Naive thymus-derived CD4-positive, alpha-beta T cell (primary cell): ENCODE results near the gene PGBD5. TPM values are rescaled to one million over a fixed set of nuclear protein-coding genes. Genes with fewer than 3 reads are reported as not detected.

ENCODE experiments used
- ATAC-seq: fragments of 150-1000 bp; cut with Tn5 transposase; 2 replicates; pipeline ENCODE4 v1.10.0; 2021; ENCODE audit warnings: mild to moderate bottlenecking, moderate library complexity
- CTCF ChIA-PET: fragments of 350-600 bp; sonication (Branson Sonifier 250); formaldehyde crosslinking; loops from one replicate; lab custom pipeline; 2021; ENCODE audit warnings: antibody characterized with exemption; lab: Charles Lee
- POLR2A ChIA-PET: fragments of 350-600 bp; sonication (Branson Sonifier 250); formaldehyde crosslinking; loops from one replicate; lab custom pipeline; 2021; ENCODE audit warnings: antibody characterized with exemption, inconsistent platforms; lab: Charles Lee
- DNase-seq, 9 donors: peaks; one replicate each; pipeline versions ENCODE4 v3.0.0 to v3.0.0-alpha.2; 2020 to 2022; ENCODE audit warnings: mixed read lengths in 1 of 9
- H3K27ac ChIP-seq: one replicate; pipeline ENCODE4 v1.7.0; 2013; ENCODE audit warnings: mild to moderate bottlenecking, low read depth, low read length, moderate library complexity
- H3K27me3 ChIP-seq, 2 donors: one replicate each; pipeline ENCODE4 v1.7.0; 2013; ENCODE audit warnings: low read length in 2 of 2, mild to moderate bottlenecking in 2 of 2, moderate library complexity in 2 of 2; ENCODE audit not compliant: control insufficient read depth in 2 of 2, insufficient read depth in 2 of 2
- H3K36me3 ChIP-seq, 3 experiments: 1 replicate in 2 of 3; 2 replicates in 1 of 3; pipeline ENCODE4 v1.7.0; 2013; ENCODE audit warnings: low read length in 3 of 3, mild to moderate bottlenecking in 3 of 3, moderate library complexity in 1 of 3; ENCODE audit not compliant: insufficient read depth in 3 of 3, control insufficient read depth in 2 of 3
- H3K4me1 ChIP-seq, 2 donors: one replicate each; pipeline ENCODE4 v1.7.0; 2013; ENCODE audit warnings: low read length in 2 of 2, mild to moderate bottlenecking in 2 of 2, moderate library complexity in 1 of 2; ENCODE audit not compliant: control insufficient read depth in 2 of 2, insufficient read depth in 2 of 2
- H3K4me3 ChIP-seq: 2 replicates; pipeline ENCODE4 v1.7.0; 2013; ENCODE audit warnings: mild to moderate bottlenecking, low read length
- H3K9me3 ChIP-seq, 3 experiments: 1 replicate in 2 of 3; 2 replicates in 1 of 3; pipeline ENCODE4 v1.7.0; 2013; ENCODE audit warnings: low read length in 3 of 3; ENCODE audit not compliant: control insufficient read depth in 2 of 3
- H3K27ac Mint-ChIP-seq, 9 donors: one replicate each; pipeline ENCODE4 v1.8.0; 2020 to 2022; ENCODE audit warnings: mixed read lengths in 9 of 9, mild to moderate bottlenecking in 8 of 9, moderate library complexity in 5 of 9, inconsistent platforms in 2 of 9
- H3K27me3 Mint-ChIP-seq, 5 donors: one replicate each; pipeline ENCODE4 v1.8.0; 2021 to 2022; ENCODE audit warnings: mixed read lengths in 5 of 5, mild to moderate bottlenecking in 1 of 5
- H3K36me3 Mint-ChIP-seq, 5 donors: one replicate each; pipeline ENCODE4 v1.8.0; 2020 to 2022; ENCODE audit warnings: mixed read lengths in 5 of 5, mild to moderate bottlenecking in 3 of 5, inconsistent platforms in 1 of 5
- H3K4me1 Mint-ChIP-seq, 7 donors: one replicate each; pipeline ENCODE4 v1.8.0; 2020 to 2022; ENCODE audit warnings: mixed read lengths in 7 of 7, mild to moderate bottlenecking in 3 of 7, inconsistent platforms in 1 of 7
- H3K4me3 Mint-ChIP-seq, 10 donors: one replicate each; pipeline ENCODE4 v1.8.0; 2020 to 2022; ENCODE audit warnings: mild to moderate bottlenecking in 10 of 10, mixed read lengths in 10 of 10, moderate library complexity in 6 of 10, inconsistent platforms in 2 of 10
- H3K9me3 Mint-ChIP-seq, 11 donors: one replicate each; pipeline ENCODE4 v1.8.0; 2020 to 2022; ENCODE audit warnings: mixed read lengths in 11 of 11, mild to moderate bottlenecking in 4 of 11, inconsistent platforms in 1 of 11, moderate library complexity in 1 of 11
- intact Hi-C, 2 donors: fragments of 100-400 bp; cut with micrococcal nuclease; formaldehyde crosslinking; loops; one replicate each; pipeline ENCODE4 v1.15.1; 2023
- polyA plus RNA-seq, 2 donors: library from polyadenylated mRNA; unstranded; fragments of 300-500 nt; fragmentation: Illumina TruSeq; gene quantifications; one replicate each; pipeline ENCODE4 v1.2.3, GENCODE V29; 2021
- total RNA-seq, 6 experiments: library from RNA in 5 of 6; stranded (reverse) in 5 of 6; gene quantifications; 1 replicate in 5 of 6; 2 replicates in 1 of 6; pipeline ENCODE4 v1.2.3 and lab custom pipeline; 2021 to 2026

Gene PGBD5
- total and polyA plus RNA-seq, 7 experiments from 2014 or later: 0.36 TPM; not detected in 6

DNA sequence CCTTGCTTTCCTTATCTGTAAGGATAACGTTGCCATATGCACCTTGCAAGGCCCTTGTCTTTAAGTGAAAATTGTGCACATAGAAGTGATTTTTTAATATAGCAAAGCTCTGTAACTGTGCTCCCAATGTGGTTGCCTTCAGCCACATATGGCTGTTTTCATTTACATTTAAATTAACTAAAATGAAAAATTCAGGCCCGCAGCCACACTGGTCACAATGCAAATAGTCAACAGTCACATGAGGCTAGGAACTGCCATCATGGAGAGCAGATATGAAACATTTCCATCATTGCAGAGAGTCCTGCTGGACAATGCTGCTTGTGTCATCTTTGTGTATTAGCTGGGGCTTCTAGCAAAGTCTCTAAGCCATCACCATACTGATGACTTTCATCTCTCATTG, 83.4 kb downstream of the PGBD5 start:
- no peak overlapping the region for H3K27ac ChIP-seq
- H3K27me3 ChIP-seq: no peaks in the 10 kb centered on the region
- H3K9me3 ChIP-seq: no peaks in the 10 kb centered on the region
- H3K36me3 Mint-ChIP-seq: no peaks in the 10 kb centered on the region
- intact Hi-C loops: no loop called here
- POLR2A ChIA-PET: no interaction called here
- H3K4me1 ChIP-seq: no peaks in the 10 kb centered on the region
- H3K27me3 Mint-ChIP-seq: peaks cover 5 to 17% (median 13%) of the 10 kb centered on the region in 5 donors
- no peak overlapping the region for H3K4me3 ChIP-seq
- DNase-seq (no peak), ATAC-seq (no peak)
- H3K27ac Mint-ChIP-seq: no peak overlapping the region
- CTCF ChIA-PET: no interaction called here
- H3K36me3 ChIP-seq: no peaks in the 10 kb centered on the region
- no peaks in the 10 kb centered on the region for H3K9me3 Mint-ChIP-seq
- no peak overlapping the region for H3K4me3 Mint-ChIP-seq
- H3K4me1 Mint-ChIP-seq: no peaks in the 10 kb centered on the region

DNA sequence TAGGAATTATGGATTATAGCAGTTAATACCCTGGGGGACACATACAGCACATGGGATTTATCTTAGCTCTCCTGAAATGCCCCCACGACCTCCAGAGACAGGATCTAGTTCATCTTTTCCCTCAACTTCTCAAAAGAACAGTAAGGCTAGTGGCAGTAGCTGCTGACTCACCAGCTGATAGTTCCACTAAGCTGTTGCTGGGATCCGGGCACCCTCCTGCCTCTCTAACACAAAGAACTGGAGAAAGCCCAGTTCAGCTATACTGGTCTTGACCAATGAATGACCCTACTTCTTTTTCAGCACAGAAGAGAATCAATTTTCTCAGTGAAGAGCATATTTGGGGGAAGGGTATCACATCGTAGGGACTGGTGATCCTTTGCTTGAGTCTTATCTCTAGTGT, 84.1 kb downstream of the PGBD5 start:
- Mint-ChIP-seq H3K27ac (no peak overlapping the region), H3K4me3 (no peak overlapping the region), H3K4me1 (no peaks in the 10 kb centered on the region), H3K9me3 (no peaks in the 10 kb centered on the region), H3K36me3 (no peaks in the 10 kb centered on the region), H3K27me3 (peaks cover 5 to 22% (median 16%) of the 10 kb centered on the region in 5 donors)
- Histone ChIP-seq H3K4me3 (no peak overlapping the region), H3K36me3 (no peaks in the 10 kb centered on the region), H3K27me3 (no peaks in the 10 kb centered on the region), H3K9me3 (no peaks in the 10 kb centered on the region), H3K4me1 (no peaks in the 10 kb centered on the region), H3K27ac (no peak overlapping the region)
- ChIA-PET CTCF (no interaction called here), POLR2A (no interaction called here)
- intact Hi-C loops: no loop called here
- ATAC-seq (no peak), DNase-seq (no peak)

DNA sequence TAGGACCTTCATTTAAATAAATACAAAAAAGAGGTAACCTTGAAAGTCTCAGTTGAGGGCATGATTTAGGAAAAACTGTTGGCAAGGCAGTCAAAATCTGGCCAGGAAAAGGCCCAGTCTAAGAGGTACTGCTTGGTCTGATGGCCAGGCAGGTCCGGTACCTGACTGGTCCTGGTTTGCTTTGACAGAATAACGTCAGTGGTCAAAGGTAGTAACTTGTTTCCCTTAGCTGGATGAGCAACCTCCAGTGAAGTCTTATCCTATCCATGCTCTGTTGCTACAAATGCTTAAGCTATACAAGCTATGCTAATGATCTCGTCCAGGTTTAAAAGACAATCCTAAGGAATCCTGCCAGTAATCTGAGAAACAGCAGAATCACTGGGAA, 85.0 kb downstream of the PGBD5 start:
- intact Hi-C loops: no loop called here
- no peaks in the 10 kb centered on the region for H3K36me3 Mint-ChIP-seq
- ChIA-PET CTCF (no interaction called here), POLR2A (no interaction called here)
- peaks cover 5 to 26% (median 16%) of the 10 kb centered on the region in 5 donors for H3K27me3 Mint-ChIP-seq
- H3K27me3 ChIP-seq: no peaks in the 10 kb centered on the region
- no peak overlapping the region for H3K4me3 ChIP-seq
- ATAC-seq (no peak), DNase-seq (no peak)
- no peaks in the 10 kb centered on the region for H3K4me1 Mint-ChIP-seq
- no peak overlapping the region for H3K27ac Mint-ChIP-seq
- H3K4me3 Mint-ChIP-seq: no peak overlapping the region
- H3K9me3 ChIP-seq: no peaks in the 10 kb centered on the region
- no peaks in the 10 kb centered on the region for H3K4me1 ChIP-seq
- no peaks in the 10 kb centered on the region for H3K9me3 Mint-ChIP-seq
- H3K36me3 ChIP-seq: no peaks in the 10 kb centered on the region
- H3K27ac ChIP-seq: no peak overlapping the region

DNA sequence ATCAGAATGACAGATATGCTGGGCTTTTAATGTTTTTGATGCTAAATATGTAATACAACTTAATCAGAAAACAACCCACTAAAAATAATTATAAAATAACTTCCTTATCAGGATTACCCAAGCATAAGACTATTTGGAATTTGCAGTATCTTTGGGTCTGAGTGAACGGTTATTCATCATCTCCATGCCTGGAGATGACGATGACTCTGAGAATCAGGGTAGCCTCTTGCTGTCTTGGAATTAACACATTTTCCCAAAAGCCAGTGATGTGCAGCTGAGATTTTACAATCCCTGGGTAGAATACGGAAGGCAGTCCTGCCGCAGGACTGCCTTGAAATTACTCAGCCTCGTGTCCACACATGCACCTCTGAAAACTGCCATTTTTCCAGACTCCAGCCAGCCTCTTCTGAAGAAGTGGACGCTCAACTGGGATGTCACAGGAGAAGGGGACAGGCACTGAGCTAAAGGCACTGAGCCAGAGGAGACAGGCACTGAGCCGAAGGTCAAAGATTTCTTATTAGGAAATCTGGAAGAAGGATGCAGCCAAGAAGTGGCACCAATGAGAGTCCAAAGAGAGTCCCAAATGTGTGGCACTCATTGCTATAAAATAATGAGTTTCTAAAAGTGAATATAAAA, 85.5 kb downstream of the PGBD5 start:
- Mint-ChIP-seq H3K4me3 (no peak overlapping the region), H3K27me3 (peaks cover 5 to 30% (median 19%) of the 10 kb centered on the region in 5 donors), H3K36me3 (no peaks in the 10 kb centered on the region), H3K27ac (no peak overlapping the region), H3K9me3 (peaks cover 0 to 2% (median 0%) of the 10 kb centered on the region in 11 donors), H3K4me1 (no peaks in the 10 kb centered on the region)
- intact Hi-C loops: no loop called here
- Histone ChIP-seq H3K4me1 (no peaks in the 10 kb centered on the region), H3K9me3 (no peaks in the 10 kb centered on the region), H3K27ac (no peak overlapping the region), H3K36me3 (no peaks in the 10 kb centered on the region), H3K4me3 (no peak overlapping the region), H3K27me3 (no peaks in the 10 kb centered on the region)
- POLR2A ChIA-PET: no interaction called here
- CTCF ChIA-PET: no interaction called here
- ATAC-seq: no peak
- no peak for DNase-seq

DNA sequence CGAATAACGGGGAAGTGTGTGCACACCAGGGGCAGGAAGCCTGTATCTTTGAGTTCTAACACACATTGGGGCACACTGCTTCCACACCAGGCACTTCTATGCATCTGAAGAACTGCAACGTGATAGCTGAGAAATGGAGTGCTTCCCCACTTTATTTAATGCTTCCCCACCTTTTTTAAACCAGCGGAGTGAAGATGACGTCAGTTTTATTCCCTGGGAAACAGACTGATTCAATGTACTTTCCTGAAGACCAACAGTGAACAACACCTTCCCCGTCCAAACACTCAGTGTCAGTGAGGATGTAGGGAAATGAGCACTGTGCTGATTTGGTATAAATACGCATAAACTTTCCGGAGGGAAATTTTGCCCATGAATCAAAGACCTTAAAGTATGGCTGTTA, 87.1 kb downstream of the PGBD5 start:
- no peaks in the 10 kb centered on the region for H3K4me1 ChIP-seq
- no peaks in the 10 kb centered on the region for H3K36me3 ChIP-seq
- Mint-ChIP-seq H3K4me1 (no peaks in the 10 kb centered on the region), H3K36me3 (no peaks in the 10 kb centered on the region), H3K27ac (no peak overlapping the region), H3K9me3 (peaks cover 0 to 4% (median 0%) of the 10 kb centered on the region in 11 donors), H3K4me3 (no peak overlapping the region), H3K27me3 (peaks cover 5 to 36% (median 22%) of the 10 kb centered on the region in 5 donors)
- DNase-seq (no peak), ATAC-seq (no peak)
- POLR2A ChIA-PET: no interaction called here
- no peak overlapping the region for H3K4me3 ChIP-seq
- no peaks in the 10 kb centered on the region for H3K9me3 ChIP-seq
- CTCF ChIA-PET: no interaction called here
- H3K27ac ChIP-seq: no peak overlapping the region
- intact Hi-C loops: no loop called here
- no peaks in the 10 kb centered on the region for H3K27me3 ChIP-seq

DNA sequence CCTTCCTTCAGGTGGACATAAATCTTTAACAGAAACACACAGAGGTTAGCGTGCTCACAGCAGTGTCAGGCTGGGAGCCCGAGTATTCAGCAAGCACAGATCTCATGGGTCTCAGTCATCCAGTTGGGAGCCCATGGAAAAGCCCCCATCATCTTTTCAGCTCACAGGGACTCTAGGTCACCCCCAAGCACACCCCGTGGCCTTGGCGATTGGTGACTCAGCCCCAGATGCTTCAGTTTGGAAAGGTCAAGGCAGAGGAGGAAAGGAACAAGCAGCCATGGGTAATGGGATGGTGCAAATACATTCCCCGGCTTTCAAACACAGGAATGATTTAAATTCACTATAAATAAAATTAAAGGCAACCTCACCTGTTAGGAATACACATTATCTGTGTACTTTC, 88.9 kb downstream of the PGBD5 start:
- Histone ChIP-seq H3K9me3 (no peaks in the 10 kb centered on the region), H3K27ac (no peak overlapping the region), H3K4me3 (no peak overlapping the region), H3K36me3 (no peaks in the 10 kb centered on the region), H3K4me1 (no peaks in the 10 kb centered on the region), H3K27me3 (no peaks in the 10 kb centered on the region)
- ATAC-seq (no peak), DNase-seq (no peak)
- POLR2A ChIA-PET: no interaction called here
- CTCF ChIA-PET: no interaction called here
- intact Hi-C loops: no loop called here
- Mint-ChIP-seq H3K27me3 (peaks cover 5 to 43% (median 20%) of the 10 kb centered on the region in 5 donors), H3K4me3 (no peak overlapping the region), H3K27ac (no peak overlapping the region), H3K36me3 (no peaks in the 10 kb centered on the region), H3K9me3 (peaks cover 0 to 4% (median 0%) of the 10 kb centered on the region in 11 donors), H3K4me1 (no peaks in the 10 kb centered on the region)

DNA sequence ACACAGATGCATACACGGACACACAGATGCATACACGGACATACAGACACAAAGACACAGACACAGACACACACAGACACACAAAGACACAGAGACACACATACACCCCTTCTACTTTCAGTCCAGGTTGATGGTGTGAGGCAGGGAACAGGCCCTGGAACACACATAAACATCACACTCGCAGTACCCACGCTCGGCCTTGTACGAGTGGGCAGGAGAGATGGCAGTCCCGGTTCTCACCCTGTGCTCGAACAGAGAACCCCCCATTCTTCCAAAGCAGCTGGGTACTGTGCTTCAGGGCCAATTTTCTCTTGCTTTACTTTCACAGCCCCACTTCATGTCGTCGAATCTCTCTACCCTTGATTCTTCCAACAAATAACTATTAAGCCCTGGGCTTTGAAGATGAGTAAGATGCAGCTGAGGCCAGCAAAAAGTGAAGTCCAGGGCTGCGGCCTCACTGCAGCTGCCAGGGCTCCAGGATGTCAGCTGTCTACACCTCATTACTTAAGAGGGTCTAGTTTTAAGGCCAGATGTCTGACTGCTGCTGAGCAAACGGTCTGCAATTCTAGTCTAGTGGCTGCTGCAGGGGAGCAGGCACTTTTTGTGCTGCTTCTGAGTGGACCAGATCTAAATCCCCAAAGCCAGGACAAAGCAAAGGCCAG, 90.1 kb downstream of the PGBD5 start:
- no peak for DNase-seq
- no peaks in the 10 kb centered on the region for H3K36me3 ChIP-seq
- no peaks in the 10 kb centered on the region for H3K36me3 Mint-ChIP-seq
- H3K4me3 ChIP-seq: no peak overlapping the region
- ATAC-seq: no peak
- H3K9me3 Mint-ChIP-seq: peaks cover 0 to 4% (median 0%) of the 10 kb centered on the region in 11 donors
- intact Hi-C loops: no loop called here
- no peaks in the 10 kb centered on the region for H3K4me1 Mint-ChIP-seq
- no peak overlapping the region for H3K4me3 Mint-ChIP-seq
- no peaks in the 10 kb centered on the region for H3K9me3 ChIP-seq
- no peaks in the 10 kb centered on the region for H3K4me1 ChIP-seq
- peaks cover 5 to 43% (median 20%) of the 10 kb centered on the region in 5 donors for H3K27me3 Mint-ChIP-seq
- CTCF ChIA-PET: no interaction called here
- no peak overlapping the region for H3K27ac Mint-ChIP-seq
- H3K27ac ChIP-seq: no peak overlapping the region
- no peaks in the 10 kb centered on the region for H3K27me3 ChIP-seq
- POLR2A ChIA-PET: no interaction called here
